Activated CD4-positive, alpha-beta memory T cell treated with anti-CD3 and anti-CD28 coated beads, Interleukin-2, amount 10 ng/mL, durations not matched to agents 7 days and 5 days (primary cell): ENCODE results near the gene GPR180. TPM values are rescaled to one million over a fixed set of nuclear protein-coding genes. Genes with fewer than 3 reads are reported as not detected.
A peak's percentile ranks its signal among the peaks of the same experiment; 100 is the strongest.

Experiments used
- CTCF ChIA-PET: fragments of 350-600 bp; sonication (Branson Sonifier 250); formaldehyde crosslinking; loops from one replicate; lab custom pipeline; 2021; ENCODE audit warnings: antibody characterized with exemption, inconsistent platforms; lab: Charles Lee
- POLR2A ChIA-PET: fragments of 350-600 bp; sonication (Branson Sonifier 250); formaldehyde crosslinking; loops from one replicate; lab custom pipeline; 2021; ENCODE audit warnings: antibody characterized with exemption; lab: Charles Lee
- DNase-seq: peaks from one replicate; pipeline ENCODE4 v3.0.0-alpha.2; 2020
- H3K27ac Mint-ChIP-seq: one replicate; pipeline ENCODE4 v1.8.0; 2021; ENCODE audit warnings: mild to moderate bottlenecking, mixed read lengths
- H3K27me3 Mint-ChIP-seq: one replicate; pipeline ENCODE4 v1.8.0; 2021; ENCODE audit warnings: mixed read lengths
- H3K36me3 Mint-ChIP-seq: one replicate; pipeline ENCODE4 v1.8.0; 2021; ENCODE audit warnings: low read depth, mixed read lengths
- H3K4me1 Mint-ChIP-seq: one replicate; pipeline ENCODE4 v1.8.0; 2021; ENCODE audit warnings: mixed read lengths
- H3K4me3 Mint-ChIP-seq: one replicate; pipeline ENCODE4 v1.8.0; 2021; ENCODE audit warnings: mild to moderate bottlenecking, mixed read lengths
- H3K9me3 Mint-ChIP-seq: one replicate; pipeline ENCODE4 v1.8.0; 2021; ENCODE audit warnings: mixed read lengths
- total RNA-seq, 2 experiments: library from RNA; stranded (reverse); gene quantifications; one replicate each; pipeline ENCODE4 v1.2.3, GENCODE V29; 2021

The GPR180 gene
- total RNA-seq, result 1 to 10 TPM; 7.8 to 8.0 TPM

DNA sequence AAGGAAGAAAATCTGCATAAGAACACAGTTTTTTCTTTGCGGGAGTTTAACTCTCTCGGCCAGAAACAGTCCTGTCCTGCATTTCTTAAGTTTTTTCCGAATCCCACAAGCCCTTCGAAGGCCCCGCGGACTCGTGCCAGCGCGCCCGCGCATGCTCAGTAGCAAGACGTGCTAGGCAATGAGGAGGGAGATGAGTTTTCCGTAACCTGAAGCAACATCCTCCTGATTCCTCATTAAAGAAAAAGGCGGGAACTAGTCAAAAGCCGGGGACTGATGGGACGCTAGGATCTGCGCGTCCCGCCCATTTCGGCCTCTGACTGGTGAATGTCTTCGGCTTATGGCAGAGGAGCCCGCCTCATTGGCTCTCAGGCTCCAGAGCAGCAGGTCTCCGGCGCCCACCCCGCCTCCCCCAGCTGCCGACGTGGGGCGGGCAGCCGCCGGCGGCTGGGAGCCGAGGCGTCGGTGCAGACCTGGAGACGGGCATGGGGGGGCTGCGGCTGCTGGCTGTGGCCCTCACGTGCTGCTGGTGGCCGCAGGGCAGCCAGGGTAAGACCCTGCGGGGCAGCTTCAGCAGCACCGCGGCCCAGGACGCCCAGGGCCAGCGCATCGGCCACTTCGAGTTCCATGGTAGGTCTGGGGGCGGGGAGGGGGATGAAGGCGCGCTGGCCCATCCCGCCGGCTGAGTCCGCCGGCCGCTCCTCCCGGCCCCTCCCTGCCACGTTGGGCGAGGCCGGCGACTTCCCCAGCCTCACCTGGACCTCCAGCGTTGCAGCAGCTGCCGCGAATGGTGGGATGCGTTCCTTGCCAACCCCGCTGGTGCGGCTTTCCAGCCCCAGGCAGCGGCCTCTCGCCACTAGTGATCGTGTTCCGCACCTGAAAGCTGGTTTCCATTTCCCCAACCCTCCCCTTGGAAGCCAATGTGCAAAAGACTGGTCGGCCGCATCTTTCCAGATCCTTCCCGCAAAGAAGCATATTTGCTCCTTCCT lies at the start of gene GPR180:
TSS of gene GPR180 (plus strand) at position 412 of the 986 bp plus-strand sequence. CDS start at position 483, 71 bp downstream.
- Mint-ChIP-seq H3K27ac (peak within 1 kb of the TSS; percentile 66), H3K9me3 (peaks cover 6% of the 10 kb centered on the region), H3K4me3 (peak within 1 kb of the TSS; percentile 82), H3K27me3 (no peaks in the 10 kb centered on the region), H3K36me3 (peaks cover 17% of the 10 kb centered on the region), H3K4me1 (peaks cover 44% of the 10 kb centered on the region)
- peak; percentile 94 for DNase-seq
- POLR2A ChIA-PET, result interaction anchor here (1.0 to 2.7 kb wide), 8 partner anchors 9 to 284 kb away, joined by 3 to 26 read pairs (median 4); no protein-coding TSS in a partner anchor
- CTCF ChIA-PET, result interaction anchor here (4.2 to 4.4 kb wide), 2 partner anchors 15 to 19 kb away, joined by 24 read pairs; no protein-coding TSS in a partner anchor

DNA sequence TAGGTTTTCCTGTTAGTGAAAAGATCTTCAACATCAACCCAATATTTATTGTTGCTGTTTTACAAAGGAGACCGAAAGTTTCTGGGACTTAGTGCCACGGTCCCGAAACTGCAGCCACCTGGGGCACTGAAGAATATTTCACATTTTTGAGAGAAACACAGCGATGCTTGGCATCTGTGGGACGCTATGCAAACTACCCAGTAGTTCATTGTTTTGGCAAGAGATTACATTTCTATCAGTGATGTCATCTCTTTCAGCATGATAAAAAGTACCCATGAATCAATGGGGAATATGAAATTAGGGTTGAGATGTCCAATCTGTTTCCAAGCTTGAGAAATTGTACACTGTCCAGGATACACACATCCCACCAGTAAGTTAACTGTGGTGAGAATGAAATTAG lies 49.6 kb upstream of the GPR180 start:
- POLR2A ChIA-PET, result no interaction called here
- peaks cover 6% of the 10 kb centered on the region for H3K36me3 Mint-ChIP-seq

GRCh38 chr13:94553766-94554165 lies 47.9 kb upstream of the GPR180 start:
- peaks cover 15% of the 10 kb centered on the region for H3K4me1 Mint-ChIP-seq
- DNase-seq, result no peak
- no peaks in the 10 kb centered on the region for H3K9me3 Mint-ChIP-seq
- H3K27ac Mint-ChIP-seq, result no peak overlapping the region
- ChIA-PET CTCF (interaction anchor here (1.8 kb wide), 1 partner anchor 43 kb away, joined by 4 read pairs; the partner anchor contains the start of gene TGDS), POLR2A (interaction anchor here (1.6 kb wide), 1 partner anchor 42 kb away, joined by 4 read pairs; the partner anchor contains the start of gene TGDS)
- peaks cover 6% of the 10 kb centered on the region for H3K36me3 Mint-ChIP-seq
- H3K4me3 Mint-ChIP-seq, result no peak overlapping the region
- H3K27me3 Mint-ChIP-seq, result peaks cover 8% of the 10 kb centered on the region

More for the DNA sequence above, 49.6 kb upstream of the GPR180 start:
- CTCF ChIA-PET, result no interaction called here
- no peak overlapping the region for H3K27ac Mint-ChIP-seq
- peaks cover 8% of the 10 kb centered on the region for H3K27me3 Mint-ChIP-seq
- no peaks in the 10 kb centered on the region for H3K9me3 Mint-ChIP-seq
- no peak for DNase-seq
- H3K4me3 Mint-ChIP-seq, result no peak overlapping the region
- peaks cover 16% of the 10 kb centered on the region for H3K4me1 Mint-ChIP-seq

DNA sequence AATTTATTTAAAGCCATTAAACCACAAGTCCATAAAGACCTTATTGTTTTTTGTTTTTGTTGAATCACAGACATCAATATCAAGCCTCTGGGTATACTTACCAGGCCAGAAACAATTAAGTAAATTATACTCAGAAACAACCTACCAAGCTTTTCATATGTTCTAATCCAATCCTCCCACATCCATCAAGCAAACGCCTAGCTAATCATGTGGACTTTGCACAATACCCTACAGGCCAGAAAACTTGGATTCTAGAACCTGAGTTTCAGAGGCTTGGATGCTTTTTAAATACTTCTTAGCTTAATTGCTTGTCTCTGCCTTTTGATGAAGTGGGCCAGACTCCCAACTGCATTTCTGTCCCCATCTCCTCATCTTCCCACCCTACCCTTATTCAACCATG lies 45.6 kb upstream of the GPR180 start:
- CTCF ChIA-PET, result no interaction called here
- POLR2A ChIA-PET, result interaction anchor here (1.2 kb wide), 1 partner anchor 40 kb away, joined by 5 read pairs; the partner anchor contains the start of gene TGDS
- Mint-ChIP-seq H3K4me1 (peaks cover 12% of the 10 kb centered on the region), H3K36me3 (peaks cover under 1% of the 10 kb centered on the region), H3K4me3 (no peak overlapping the region), H3K27ac (no peak overlapping the region), H3K27me3 (peaks cover 4% of the 10 kb centered on the region), H3K9me3 (no peaks in the 10 kb centered on the region)
- DNase-seq, result no peak

- Mint-ChIP-seq H3K27me3 (no peaks in the 10 kb centered on the region), H3K4me3 (no peak overlapping the region), H3K9me3 (no peaks in the 10 kb centered on the region), H3K36me3 (peaks cover 2% of the 10 kb centered on the region), H3K4me1 (peaks cover 12% of the 10 kb centered on the region), H3K27ac (no peak overlapping the region)
- ChIA-PET CTCF (no interaction called here), POLR2A (interaction anchor here (1.2 kb wide), 1 partner anchor 39 kb away, joined by 5 read pairs; the partner anchor contains the start of gene TGDS)
- no peak for DNase-seq
Measured at GRCh38 chr13:94556621-94557020, 45.0 kb upstream of the GPR180 start.

- no peak overlapping the region for H3K27ac Mint-ChIP-seq
- H3K4me1 Mint-ChIP-seq, result peaks cover 12% of the 10 kb centered on the region
- H3K27me3 Mint-ChIP-seq, result no peaks in the 10 kb centered on the region
- DNase-seq, result no peak
- H3K4me3 Mint-ChIP-seq, result no peak overlapping the region
- H3K36me3 Mint-ChIP-seq, result peaks cover 6% of the 10 kb centered on the region
- CTCF ChIA-PET, result no interaction called here
- POLR2A ChIA-PET, result no interaction called here
- H3K9me3 Mint-ChIP-seq, result no peaks in the 10 kb centered on the region
Measured at GRCh38 chr13:94557684-94558235, 43.9 kb upstream of the GPR180 start.

DNA sequence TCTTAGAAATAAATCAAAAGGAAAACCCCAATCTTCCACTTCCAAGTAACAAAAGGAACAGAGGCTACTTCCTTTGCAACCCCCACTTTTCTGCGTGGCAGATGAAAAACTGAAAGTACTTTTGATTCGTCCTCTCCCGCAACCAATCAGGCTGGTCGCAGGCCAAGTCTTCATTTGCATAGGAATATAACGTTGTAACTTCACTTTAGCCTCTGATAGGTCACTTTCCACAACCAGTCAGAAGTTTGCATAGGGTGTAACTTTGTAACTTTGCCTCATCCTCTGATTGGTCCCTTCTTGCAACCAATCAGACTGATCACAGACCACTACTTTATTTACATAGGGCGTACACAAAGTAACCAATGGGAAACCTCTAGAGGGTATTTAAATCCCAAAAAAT lies 42.9 kb upstream of the GPR180 start:
- no peak overlapping the region for H3K27ac Mint-ChIP-seq
- no peaks in the 10 kb centered on the region for H3K27me3 Mint-ChIP-seq
- ChIA-PET POLR2A (no interaction called here), CTCF (no interaction called here)
- no peak overlapping the region for H3K4me3 Mint-ChIP-seq
- peaks cover 12% of the 10 kb centered on the region for H3K4me1 Mint-ChIP-seq
- H3K9me3 Mint-ChIP-seq, result no peaks in the 10 kb centered on the region
- peaks cover 9% of the 10 kb centered on the region for H3K36me3 Mint-ChIP-seq
- DNase-seq, result no peak

DNA sequence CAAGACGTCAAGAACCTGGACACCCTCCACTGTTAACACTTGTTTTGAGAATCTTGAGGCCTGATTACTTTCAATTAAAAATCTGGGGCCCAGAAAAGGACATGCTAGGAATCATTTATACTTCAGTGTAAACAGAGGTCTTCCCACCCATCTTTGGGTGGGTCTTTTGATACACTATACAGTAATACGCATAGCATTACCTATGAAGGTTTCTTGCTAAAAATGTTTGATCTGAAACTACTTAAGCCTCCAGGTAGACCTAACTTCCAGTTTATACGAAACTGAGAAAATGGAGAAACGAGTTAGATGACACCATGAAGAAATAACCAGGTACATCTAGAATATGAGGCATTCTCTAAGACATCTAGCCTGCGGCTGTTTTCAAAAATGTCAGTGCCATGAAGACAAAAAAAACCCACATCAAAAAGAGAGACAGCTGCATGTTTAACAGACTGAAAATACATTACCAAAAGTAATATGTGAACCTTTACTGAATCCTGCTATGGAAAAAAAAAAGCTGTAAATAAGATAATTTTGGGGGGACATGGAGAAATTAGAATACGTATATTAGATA lies 42.3 kb upstream of the GPR180 start:
- H3K4me3 Mint-ChIP-seq, result no peak overlapping the region
- H3K4me1 Mint-ChIP-seq, result peaks cover 12% of the 10 kb centered on the region
- DNase-seq, result no peak
- peaks cover 9% of the 10 kb centered on the region for H3K36me3 Mint-ChIP-seq
- H3K9me3 Mint-ChIP-seq, result no peaks in the 10 kb centered on the region
- CTCF ChIA-PET, result no interaction called here
- POLR2A ChIA-PET, result interaction anchor here (2.4 kb wide), 1 partner anchor 10 kb away, joined by 12 read pairs; no protein-coding TSS in a partner anchor
- H3K27me3 Mint-ChIP-seq, result no peaks in the 10 kb centered on the region
- H3K27ac Mint-ChIP-seq, result no peak overlapping the region

GRCh38 chr13:94560116-94560515 lies 41.5 kb upstream of the GPR180 start:
- DNase-seq, result no peak
- H3K27ac Mint-ChIP-seq, result no peak overlapping the region
- H3K4me1 Mint-ChIP-seq, result peaks cover 12% of the 10 kb centered on the region
- peaks cover 9% of the 10 kb centered on the region for H3K36me3 Mint-ChIP-seq
- CTCF ChIA-PET, result no interaction called here
- H3K9me3 Mint-ChIP-seq, result no peaks in the 10 kb centered on the region
- POLR2A ChIA-PET, result interaction anchor here (2.4 kb wide), 1 partner anchor 11 kb away, joined by 12 read pairs; no protein-coding TSS in a partner anchor
- H3K4me3 Mint-ChIP-seq, result no peak overlapping the region
- no peaks in the 10 kb centered on the region for H3K27me3 Mint-ChIP-seq

GRCh38 chr13:94561126-94561525 lies 40.5 kb upstream of the GPR180 start:
- no peaks in the 10 kb centered on the region for H3K9me3 Mint-ChIP-seq
- ChIA-PET POLR2A (interaction anchor here (2.4 kb wide), 1 partner anchor 12 kb away, joined by 12 read pairs; no protein-coding TSS in a partner anchor), CTCF (interaction anchor here (1.1 kb wide), 1 partner anchor 843 kb away, joined by 3 read pairs; no protein-coding TSS in a partner anchor)
- DNase-seq, result no peak
- H3K27me3 Mint-ChIP-seq, result no peaks in the 10 kb centered on the region
- H3K36me3 Mint-ChIP-seq, result peaks cover 11% of the 10 kb centered on the region
- H3K4me1 Mint-ChIP-seq, result peaks cover 12% of the 10 kb centered on the region
- H3K4me3 Mint-ChIP-seq, result no peak overlapping the region
- no peak overlapping the region for H3K27ac Mint-ChIP-seq

DNA sequence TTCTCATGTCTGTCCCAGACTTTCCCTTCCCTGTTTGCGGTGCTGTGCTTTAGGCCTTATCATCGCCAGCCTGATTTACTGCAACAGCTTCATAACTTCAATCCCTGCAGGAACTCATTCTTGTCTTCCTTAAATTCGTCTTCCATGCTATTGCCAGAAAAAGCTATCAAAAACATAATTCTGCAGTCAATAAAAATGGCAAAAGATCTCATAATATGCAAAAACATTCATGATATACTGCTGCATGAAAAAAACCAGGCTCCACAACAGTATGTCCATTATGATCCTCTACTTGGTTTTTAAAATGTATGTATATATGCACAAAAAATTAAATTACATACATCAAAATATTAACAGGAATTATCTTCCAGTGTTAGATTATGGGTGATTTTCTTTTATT lies 34.1 kb upstream of the GPR180 start:
- no peak for DNase-seq
- Mint-ChIP-seq H3K36me3 (peaks cover 55% of the 10 kb centered on the region), H3K4me3 (no peak overlapping the region), H3K9me3 (no peaks in the 10 kb centered on the region), H3K27me3 (no peaks in the 10 kb centered on the region), H3K27ac (no peak overlapping the region), H3K4me1 (no peaks in the 10 kb centered on the region)
- CTCF ChIA-PET, result interaction anchor here (0.6 to 0.7 kb wide), 2 partner anchors 44 to 487 kb away, joined by 4 read pairs; no protein-coding TSS in a partner anchor
- POLR2A ChIA-PET, result interaction anchor here (0.7 to 1.0 kb wide), 2 partner anchors 18 to 1690 kb away, joined by 3 read pairs; no protein-coding TSS in a partner anchor

GRCh38 chr13:94568443-94568842 lies 33.2 kb upstream of the GPR180 start:
- POLR2A ChIA-PET, result no interaction called here
- DNase-seq, result no peak
- peaks cover 60% of the 10 kb centered on the region for H3K36me3 Mint-ChIP-seq
- CTCF ChIA-PET, result no interaction called here
- H3K9me3 Mint-ChIP-seq, result no peaks in the 10 kb centered on the region
- H3K4me1 Mint-ChIP-seq, result no peaks in the 10 kb centered on the region
- H3K27me3 Mint-ChIP-seq, result no peaks in the 10 kb centered on the region
- H3K4me3 Mint-ChIP-seq, result no peak overlapping the region
- H3K27ac Mint-ChIP-seq, result no peak overlapping the region
